PFSK-1 (cell line): ENCODE data around the gene GRM4.

Experiments
- FOXP2 ChIP-seq: optimal IDR thresholded peaks from 2 replicates; pipeline ENCODE3; 2011; ENCODE audit warnings: borderline replicate concordance, control low read depth, inconsistent platforms; ENCODE audit not compliant: insufficient read depth; ENCODE audit errors: extremely low read length, extremely low read depth
- POLR2AphosphoS5 ChIP-seq: IDR thresholded peaks from 2 replicates; pipeline ENCODE4 v1.6.1; 2012; ENCODE audit warnings: low read depth, mild to moderate bottlenecking, control low read depth, low read length, moderate library complexity
- REST ChIP-seq, 2 experiments: IDR thresholded peaks; 2 replicates each; pipeline versions ENCODE4 v1.6.1 to v1.8.0; 2011 to 2012; ENCODE audit warnings: low read depth in 2 of 2, low read length in 2 of 2, control low read depth in 1 of 2, inconsistent platforms in 1 of 2, mild to moderate bottlenecking in 1 of 2, moderate library complexity in 1 of 2; ENCODE audit not compliant: insufficient read depth in 1 of 2
- SIN3A ChIP-seq: IDR thresholded peaks from 2 replicates; pipeline ENCODE4 v1.6.1; 2012; ENCODE audit warnings: mild to moderate bottlenecking, low read length, moderate library complexity, borderline replicate concordance; ENCODE audit not compliant: insufficient read depth
- TAF1 ChIP-seq: IDR thresholded peaks from 2 replicates; pipeline ENCODE4 v1.6.1; 2012; ENCODE audit warnings: low read length, control low read depth, borderline replicate concordance; ENCODE audit not compliant: insufficient read depth

GRCh38 chr6:34066772-34067770 lies 78.8 kb downstream of the GRM4 start:
- TF ChIP-seq POLR2AphosphoS5 (no peak), TAF1 (no peak), SIN3A (no peak), REST (IDR thresholded peaks at IDR 0.05; ENCODE audit: insufficient read depth in 1 of 2, low read depth in 2 of 2, low read length in 2 of 2) (no peak), FOXP2 (no peak)
